Effector CD8-positive, alpha-beta T cell (primary cell): ENCODE results near the gene PHF20.
A peak's percentile ranks its signal among the peaks of the same experiment; 100 is the strongest.
"Not testable (repeated sequence)": the region's sequence is repeated elsewhere in the genome, so short reads cannot be mapped to it uniquely, and the experiment has no call there.

Experiments used
- DNase-seq: peaks from one replicate; lab custom pipeline; 2025; lab: John Stamatoyannopoulos, UW

Gene PHF20

GRCh38 chr20:35739294-35740163 lies 32.3 kb upstream of the PHF20 start:
- DNase-seq, result no peak

GRCh38 chr20:35741892-35742740 lies 29.7 kb upstream of the PHF20 start, which contains the start of gene RBM39:
TSS of gene RBM39 (minus strand) at chr20:35742260. CDS start at chr20:35740874, 1,386 bp downstream.
- DNase-seq, result peak; percentile 100

- no peak for DNase-seq
These were observed 28.9 kb upstream of the PHF20 start for GRCh38 chr20:35742741-35743523.

- DNase-seq, result no peak
These were observed 27.9 kb upstream of the PHF20 start for GRCh38 chr20:35743693-35744491.

GRCh38 chr20:35744492-35744841 lies 27.3 kb upstream of the PHF20 start:
- not testable (repeated sequence) for DNase-seq

GRCh38 chr20:35750611-35751010 lies 21.2 kb upstream of the PHF20 start:
- no peak for DNase-seq

GRCh38 chr20:35756404-35756803 lies 15.4 kb upstream of the PHF20 start:
- DNase-seq, result no peak

- DNase-seq, result no peak
These were observed 14.6 kb upstream of the PHF20 start for GRCh38 chr20:35757098-35757705.

- DNase-seq, result not testable (repeated sequence)
These were observed 10.3 kb upstream of the PHF20 start for GRCh38 chr20:35761548-35761947.

- no peak for DNase-seq
These were observed 9.4 kb upstream of the PHF20 start for GRCh38 chr20:35762461-35762860.

- not testable (repeated sequence) for DNase-seq
These were observed 6.9 kb upstream of the PHF20 start for GRCh38 chr20:35764936-35765335.

- no peak for DNase-seq
These were observed 5.0 kb upstream of the PHF20 start for GRCh38 chr20:35766843-35767242.

- DNase-seq, result peak; percentile 36
These were observed 3.9 kb upstream of the PHF20 start for GRCh38 chr20:35767683-35768481.

GRCh38 chr20:35768731-35769664 lies 2.8 kb upstream of the PHF20 start:
- no peak for DNase-seq

GRCh38 chr20:35771367-35771688 lies 487 bp upstream of the PHF20 start:
- DNase-seq, result no peak

- no peak for DNase-seq
These were observed 796 bp downstream of the PHF20 start for GRCh38 chr20:35772563-35773058.

GRCh38 chr20:35773154-35773751 lies 1.4 kb downstream of the PHF20 start:
- peak; percentile 12 for DNase-seq

GRCh38 chr20:35774391-35774790 lies 2.6 kb downstream of the PHF20 start:
- DNase-seq, result no peak
